ENCODE data around the gene MMP25.
A peak's percentile ranks its signal among the peaks of the same experiment; 100 is the strongest.

Gene MMP25

DNA sequence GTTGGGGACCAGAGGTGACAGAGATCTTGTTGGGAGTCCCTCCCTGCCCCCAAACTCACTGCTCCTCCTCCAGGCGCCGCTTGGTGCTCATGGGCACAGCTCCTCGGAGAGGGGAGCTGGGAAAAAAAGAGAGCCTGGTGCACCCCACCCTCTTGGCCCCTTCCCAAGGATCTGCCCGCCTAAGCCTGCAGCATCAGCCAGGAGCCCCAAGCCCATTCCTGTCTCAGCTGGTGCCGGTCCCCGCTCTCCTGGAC, 23.0 kb upstream of the MMP25 start:
- TF ChIP-seq TAF1 (IDR thresholded peaks at IDR 0.05; ENCODE audit: borderline replicate concordance, insufficient read depth, low read length), result no peak; the same call in 1 of the 2 replicates

GRCh38 chr16:3023669-3024478, 22.5 kb upstream of the MMP25 start, which contains the start of the genes HCFC1R1 and THOC6:
Gene HCFC1R1, minus strand, starts transcription at chr16:3023942. Its CDS starts 1 bp downstream, at chr16:3023941.
Gene THOC6, plus strand, starts transcription at chr16:3024035. Its CDS starts 292 bp downstream, at chr16:3024327.
- TF ChIP-seq POLR2AphosphoS5 (IDR thresholded peaks at IDR 0.05; ENCODE audit: low read depth, low read length) (peak; percentile 82), SIN3A (IDR thresholded peaks at IDR 0.05; ENCODE audit: borderline replicate concordance, insufficient read depth, low read length) (peak; percentile 20; the same call in 1 of the 2 replicates), FOXP2 (optimal IDR thresholded peaks at IDR 0.05; ENCODE audit: borderline replicate concordance, extremely low read depth, extremely low read length, insufficient read depth) (no peak), TAF1 (IDR thresholded peaks at IDR 0.05; ENCODE audit: borderline replicate concordance, insufficient read depth, low read length) (0 out of 2 replicates have a peak, but pooled peaks have one; percentile 42), REST (IDR thresholded peaks at IDR 0.05; ENCODE audit: insufficient read depth in 1 of 2, low read depth in 2 of 2, low read length in 2 of 2) (no peak)

- TF ChIP-seq REST (IDR thresholded peaks at IDR 0.05; ENCODE audit: insufficient read depth in 1 of 2, low read depth in 2 of 2, low read length in 2 of 2) (no peak), FOXP2 (optimal IDR thresholded peaks at IDR 0.05; ENCODE audit: borderline replicate concordance, extremely low read depth, extremely low read length, insufficient read depth) (no peak), POLR2AphosphoS5 (IDR thresholded peaks at IDR 0.05; ENCODE audit: low read depth, low read length) (no peak), SIN3A (IDR thresholded peaks at IDR 0.05; ENCODE audit: borderline replicate concordance, insufficient read depth, low read length) (no peak), TAF1 (IDR thresholded peaks at IDR 0.05; ENCODE audit: borderline replicate concordance, insufficient read depth, low read length) (no peak)
Observed at GRCh38 chr16:3025032-3026002, 21.0 kb upstream of the MMP25 start.

DNA sequence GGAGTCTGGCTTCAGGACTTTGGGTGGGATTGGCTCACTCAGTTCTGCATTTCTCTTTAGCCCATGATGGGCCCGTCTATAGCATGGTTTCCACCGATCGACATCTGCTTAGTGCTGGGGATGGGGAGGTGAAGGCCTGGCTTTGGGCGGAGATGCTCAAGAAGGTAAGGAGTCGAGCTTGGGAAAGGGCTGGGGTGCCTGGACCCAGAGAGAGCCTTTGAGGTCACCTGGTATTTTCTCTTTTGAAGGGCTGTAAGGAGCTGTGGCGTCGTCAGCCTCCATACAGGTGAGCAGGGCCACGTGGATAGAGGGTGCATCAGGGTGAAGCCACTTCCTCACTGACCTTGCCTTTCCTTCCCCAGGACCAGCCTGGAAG, 20.4 kb upstream of the MMP25 start:
- no peak for TF ChIP-seq POLR2AphosphoS5 (IDR thresholded peaks at IDR 0.05; ENCODE audit: low read depth, low read length)
- TF ChIP-seq TAF1 (IDR thresholded peaks at IDR 0.05; ENCODE audit: borderline replicate concordance, insufficient read depth, low read length), result no peak
- TF ChIP-seq REST (IDR thresholded peaks at IDR 0.05; ENCODE audit: insufficient read depth in 1 of 2, low read depth in 2 of 2, low read length in 2 of 2), result no peak
- TF ChIP-seq SIN3A (IDR thresholded peaks at IDR 0.05; ENCODE audit: borderline replicate concordance, insufficient read depth, low read length), result no peak
- no peak for TF ChIP-seq FOXP2 (optimal IDR thresholded peaks at IDR 0.05; ENCODE audit: borderline replicate concordance, extremely low read depth, extremely low read length, insufficient read depth)

DNA sequence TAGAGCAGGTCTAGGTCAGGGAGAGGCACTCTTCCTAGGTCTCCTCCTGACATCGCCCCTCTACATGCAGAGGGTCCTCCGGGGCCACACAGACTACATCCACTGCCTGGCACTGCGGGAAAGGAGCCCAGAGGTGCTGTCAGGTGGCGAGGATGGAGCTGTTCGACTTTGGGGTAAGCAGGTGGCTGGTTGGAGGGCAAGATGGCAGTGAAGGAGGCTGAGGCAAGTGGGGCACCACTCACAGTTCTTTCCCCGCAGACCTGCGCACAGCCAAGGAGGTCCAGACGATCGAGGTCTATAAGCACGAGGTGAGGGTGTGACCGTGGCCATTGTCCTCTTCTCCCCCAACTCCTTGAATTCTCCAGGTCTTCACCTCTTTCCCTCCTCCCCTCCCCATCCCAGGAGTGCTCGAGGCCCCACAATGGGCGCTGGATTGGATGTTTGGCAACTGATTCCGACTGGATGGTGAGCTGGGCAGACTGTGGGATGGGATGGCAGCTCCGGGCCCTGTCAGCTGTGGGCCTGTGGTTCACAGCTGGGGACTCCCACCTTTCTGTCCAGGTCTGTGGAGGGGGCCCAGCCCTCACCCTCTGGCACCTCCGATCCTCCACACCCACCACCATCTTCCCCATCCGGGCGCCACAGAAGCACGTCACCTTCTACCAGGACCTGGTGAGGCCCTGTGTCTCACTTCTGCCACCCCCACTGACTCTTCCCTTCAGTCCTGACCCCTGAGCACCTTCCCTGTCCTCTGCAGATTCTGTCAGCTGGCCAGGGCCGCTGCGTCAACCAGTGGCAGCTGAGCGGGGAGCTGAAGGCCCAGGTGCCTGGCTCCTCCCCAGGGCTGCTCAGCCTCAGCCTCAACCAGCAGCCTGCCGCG, 19.5 kb upstream of the MMP25 start:
- TF ChIP-seq SIN3A (IDR thresholded peaks at IDR 0.05; ENCODE audit: borderline replicate concordance, insufficient read depth, low read length), result no peak
- TF ChIP-seq FOXP2 (optimal IDR thresholded peaks at IDR 0.05; ENCODE audit: borderline replicate concordance, extremely low read depth, extremely low read length, insufficient read depth), result no peak
- TF ChIP-seq REST (IDR thresholded peaks at IDR 0.05; ENCODE audit: insufficient read depth in 1 of 2, low read depth in 2 of 2, low read length in 2 of 2), result no peak
- TF ChIP-seq TAF1 (IDR thresholded peaks at IDR 0.05; ENCODE audit: borderline replicate concordance, insufficient read depth, low read length), result no peak
- no peak for TF ChIP-seq POLR2AphosphoS5 (IDR thresholded peaks at IDR 0.05; ENCODE audit: low read depth, low read length)
